ENCODE measurements around the gene GNA14.
"Not testable (repeated sequence)": the region's sequence is repeated elsewhere in the genome, so short reads cannot be mapped to it uniquely, and the experiment has no call there.

Gene GNA14

DNA sequence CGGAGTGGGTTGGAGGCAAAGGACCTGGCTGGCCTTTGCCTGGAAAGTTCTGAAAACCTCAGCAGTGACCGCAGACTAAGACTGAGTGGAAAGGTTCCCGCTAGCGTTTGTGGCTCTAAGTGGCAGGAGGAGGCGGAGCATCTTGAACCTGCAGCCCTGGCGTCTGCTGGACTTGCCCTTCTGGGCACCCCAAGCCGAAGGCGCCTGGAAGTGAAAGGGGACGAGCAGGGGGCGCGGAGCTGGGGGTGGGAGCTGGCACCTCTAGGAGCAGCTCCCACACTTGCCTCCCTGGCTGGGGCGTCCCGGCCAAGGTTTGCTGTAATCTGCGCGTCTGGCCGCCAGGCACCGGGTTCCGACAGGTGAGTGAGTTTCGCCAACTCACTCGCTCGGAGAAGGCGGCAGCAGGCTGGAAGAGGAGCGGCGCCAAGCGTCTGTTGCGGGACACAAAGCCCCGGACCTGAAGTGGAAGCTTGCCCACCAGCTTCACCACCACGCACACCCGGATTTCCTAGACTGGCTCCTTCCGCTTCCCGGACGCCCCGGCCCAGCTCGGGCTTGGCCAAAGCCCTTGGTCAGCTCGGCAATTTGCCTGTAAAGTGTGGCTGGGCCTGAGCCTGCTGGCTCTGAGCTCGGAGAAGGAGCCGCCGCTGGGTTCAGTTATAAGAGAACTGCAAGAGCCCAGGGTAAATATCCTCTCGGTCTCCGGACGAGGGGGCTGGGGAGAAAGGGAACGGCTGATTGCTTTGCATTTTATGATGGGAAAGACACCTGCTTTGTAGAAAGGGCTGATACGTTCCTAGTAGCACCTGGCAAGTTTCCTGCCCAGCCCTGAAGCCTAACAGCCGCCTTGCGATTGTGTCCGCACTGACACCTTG is at the start of gene GNA14:
Gene GNA14 (minus strand): TSS at position 89 of the 875 bp plus-strand sequence. CDS start 529 bp downstream, outside the sequence.
- no peak for DNase-seq (ENCODE audit: low read depth in 1 of 2, low spot score in 1 of 2)

DNA sequence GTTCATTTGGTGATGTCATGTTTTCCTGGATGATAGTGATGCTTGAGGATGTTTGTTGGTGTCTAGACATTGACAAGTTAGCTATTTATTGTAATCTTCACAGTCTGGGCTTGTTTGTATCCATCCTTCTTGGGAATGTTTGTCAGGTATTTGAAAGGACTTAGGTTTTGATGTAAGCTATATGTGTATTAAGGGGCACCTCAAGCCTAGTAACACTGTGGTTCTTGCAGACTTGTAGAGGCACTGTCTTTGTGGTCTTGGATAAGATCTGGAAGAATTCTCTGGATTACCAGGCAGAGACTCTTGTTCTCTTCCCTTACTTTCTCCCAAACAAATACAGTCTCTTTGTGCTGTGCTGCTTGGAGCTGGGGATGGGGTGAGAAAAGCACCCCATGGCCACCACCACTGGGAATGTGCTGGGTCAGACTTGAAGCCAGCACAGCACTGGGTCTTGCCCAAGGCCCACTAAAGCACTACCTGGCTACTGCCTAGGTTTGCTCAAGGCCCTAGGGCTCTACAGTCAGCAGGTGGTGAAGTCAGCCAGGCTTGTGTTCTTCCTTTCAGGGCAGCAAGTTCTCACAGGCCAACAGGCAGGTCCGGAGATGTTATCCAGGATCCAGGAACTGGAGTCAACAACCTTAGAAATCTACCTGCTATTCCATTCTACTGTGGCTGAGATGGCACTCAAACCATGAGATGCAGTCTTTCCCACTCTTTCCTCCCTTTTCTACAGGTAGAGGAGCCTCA is 49.3 kb upstream of the GNA14 start:
- DNase-seq (ENCODE audit: low read depth in 1 of 2, low spot score in 1 of 2), result no peak

- not testable (repeated sequence) for DNase-seq (ENCODE audit: low read depth in 1 of 2, low spot score in 1 of 2)
These were observed 42.6 kb upstream of the GNA14 start for GRCh38 chr9:77690723-77691122.

DNA sequence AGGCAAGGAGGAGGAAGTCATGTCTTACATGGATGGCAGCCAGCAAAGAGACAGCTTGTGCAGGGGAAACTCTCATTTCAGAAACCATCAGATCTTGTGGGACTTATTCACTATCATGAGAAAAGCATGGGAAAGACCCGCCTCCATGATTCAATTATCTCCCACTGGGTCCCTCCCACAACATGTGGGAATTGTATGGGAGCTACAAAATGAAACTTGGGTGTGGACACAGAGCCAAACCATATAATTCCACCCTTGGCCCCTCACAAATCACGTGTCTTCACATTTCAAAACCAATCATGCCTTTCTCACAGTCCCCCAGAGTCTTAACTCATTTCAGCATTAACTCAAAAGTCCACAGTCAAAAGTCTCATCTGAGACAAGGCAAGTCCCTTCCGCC is 42.0 kb upstream of the GNA14 start:
- not testable (repeated sequence) for DNase-seq (ENCODE audit: low read depth in 1 of 2, low spot score in 1 of 2)

- DNase-seq (ENCODE audit: low read depth in 1 of 2, low spot score in 1 of 2), result not testable (repeated sequence)
These were observed 39.6 kb upstream of the GNA14 start for GRCh38 chr9:77687737-77688136.

- DNase-seq (ENCODE audit: low read depth in 1 of 2, low spot score in 1 of 2), result no peak
These were observed 32.5 kb upstream of the GNA14 start for GRCh38 chr9:77680581-77680980.

- no peak for DNase-seq (ENCODE audit: low read depth in 1 of 2, low spot score in 1 of 2)
These were observed 31.7 kb upstream of the GNA14 start for GRCh38 chr9:77679661-77680368.

DNA sequence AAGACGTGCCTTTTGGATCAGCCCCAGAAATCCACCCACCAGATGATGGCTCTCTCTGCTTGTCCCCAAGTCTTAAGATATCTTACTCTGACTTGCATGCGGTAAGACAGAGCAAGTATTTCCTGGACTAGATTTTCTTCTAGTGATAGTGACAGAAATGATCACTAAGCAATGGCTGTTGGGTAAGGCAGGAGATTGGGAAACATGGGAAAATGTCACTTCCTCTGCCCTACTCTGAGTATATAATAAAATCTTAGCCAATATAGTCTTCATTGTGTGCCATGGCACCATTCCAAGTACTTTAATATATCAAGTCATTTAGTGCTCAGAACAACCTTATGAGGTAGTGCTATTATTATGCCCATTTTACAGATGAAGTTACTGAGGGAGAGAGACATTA is 31.0 kb upstream of the GNA14 start:
- no peak for DNase-seq (ENCODE audit: low read depth in 1 of 2, low spot score in 1 of 2)

GRCh38 chr9:77677957-77678535 is 29.9 kb upstream of the GNA14 start:
- no peak for DNase-seq (ENCODE audit: low read depth in 1 of 2, low spot score in 1 of 2)

- no peak for DNase-seq (ENCODE audit: low read depth in 1 of 2, low spot score in 1 of 2)
These were observed 29.3 kb upstream of the GNA14 start for GRCh38 chr9:77677397-77677796.

- no peak for DNase-seq (ENCODE audit: low read depth in 1 of 2, low spot score in 1 of 2)
These were observed 26.0 kb upstream of the GNA14 start for GRCh38 chr9:77673941-77674791.

DNA sequence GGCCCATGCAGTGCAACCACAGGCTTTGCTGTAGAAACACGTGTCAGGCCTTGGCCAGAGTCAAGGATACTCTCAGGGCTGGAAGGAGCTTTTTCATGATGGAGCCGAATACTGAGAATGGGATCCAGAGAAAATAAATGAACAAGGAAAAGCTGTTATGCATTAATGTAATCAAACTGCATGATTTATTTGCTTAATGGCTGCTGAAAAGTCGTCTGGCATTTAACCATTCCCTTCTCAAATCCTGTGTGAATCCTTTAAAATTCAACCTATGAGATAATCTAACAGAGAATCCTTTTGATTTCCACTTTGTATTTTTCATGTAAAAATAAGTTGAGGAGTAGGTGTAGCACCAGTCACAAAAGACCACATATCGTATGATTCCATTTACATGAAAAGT is 24.1 kb upstream of the GNA14 start:
- no peak for DNase-seq (ENCODE audit: low read depth in 1 of 2, low spot score in 1 of 2)

GRCh38 chr9:77667151-77667550 is 19.0 kb upstream of the GNA14 start:
- DNase-seq (ENCODE audit: low read depth in 1 of 2, low spot score in 1 of 2), result no peak

DNA sequence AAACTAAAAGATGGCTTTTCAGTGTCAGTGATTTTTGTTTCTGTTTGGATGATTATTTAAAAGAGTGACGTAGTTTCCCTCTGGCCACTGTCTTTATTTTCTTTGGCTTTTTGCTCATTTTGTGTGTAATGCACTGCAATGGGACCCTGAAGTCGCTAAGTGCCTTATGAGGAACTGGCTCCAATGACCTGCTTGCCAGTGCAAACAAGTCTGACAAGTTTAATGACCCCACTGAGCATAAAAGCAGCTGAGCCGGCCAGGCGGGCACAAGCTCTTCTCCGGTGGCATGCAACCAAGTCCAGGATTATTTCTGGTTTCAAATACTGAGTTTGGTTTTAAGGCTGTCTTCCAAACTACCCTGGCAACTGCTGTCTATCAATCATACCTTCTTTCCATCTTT is 15.6 kb upstream of the GNA14 start:
- no peak for DNase-seq (ENCODE audit: low read depth in 1 of 2, low spot score in 1 of 2)

- DNase-seq (ENCODE audit: low read depth in 1 of 2, low spot score in 1 of 2), result no peak
These were observed 13.5 kb upstream of the GNA14 start for GRCh38 chr9:77661566-77662085.

GRCh38 chr9:77659926-77660325 is 11.8 kb upstream of the GNA14 start:
- no peak for DNase-seq (ENCODE audit: low read depth in 1 of 2, low spot score in 1 of 2)

- DNase-seq (ENCODE audit: low read depth in 1 of 2, low spot score in 1 of 2), result no peak
These were observed 3.1 kb upstream of the GNA14 start for GRCh38 chr9:77651203-77651602.

GRCh38 chr9:77649109-77649812 is 1.1 kb upstream of the GNA14 start:
- no peak for DNase-seq (ENCODE audit: low read depth in 1 of 2, low spot score in 1 of 2)
